Adrenal gland (tissue), 12 donors: ENCODE measurements around the gene INPPL1. TPM values are rescaled to one million over a fixed set of nuclear protein-coding genes. Genes with fewer than 3 reads are reported as not detected.
"Not testable (repeated sequence)": the region's sequence is repeated elsewhere in the genome, so short reads cannot be mapped to it uniquely, and the experiment has no call there.

Source experiments
- DNase-seq, 7 donors: peaks; one replicate each; pipeline ENCODE4 v3.0.0-alpha.2; 2019 to 2020
- H3K27ac ChIP-seq, 5 donors: fragments of 200-600 bp; sonication (generic) in 4 of 5; 1 replicate in 3 of 5; 2 replicates in 2 of 5; pipeline versions ENCODE4 v1.5.1 to v1.8.0; 2016 to 2020; ENCODE audit warnings: mild to moderate bottlenecking in 1 of 5
- H3K27me3 ChIP-seq: fragments of 200-600 bp; 2 replicates; pipeline ENCODE4 v1.8.0; 2021
- H3K36me3 ChIP-seq, 2 donors: fragments of 200-600 bp; replicated peaks in 1 of 2; 1 replicate in 1 of 2; 2 replicates in 1 of 2; pipeline versions ENCODE4 v1.5.1 to v1.8.0; 2018 to 2022
- H3K4me1 ChIP-seq, 2 donors: fragments of 200-600 bp; replicated peaks in 1 of 2; 1 replicate in 1 of 2; 2 replicates in 1 of 2; pipeline versions ENCODE4 v1.5.1 to v1.8.0; 2018 to 2021
- H3K4me3 ChIP-seq, 4 donors: fragments of 200-600 bp; sonication (generic) in 3 of 4; one replicate each; pipeline ENCODE4 v1.5.1; 2016 to 2018
- H3K9me3 ChIP-seq, 3 donors: fragments of 200-600 bp; sonication (generic) in 1 of 3; replicated peaks in 1 of 3; 1 replicate in 2 of 3; 2 replicates in 1 of 3; pipeline versions ENCODE4 v1.5.1 to v1.8.0; 2016 to 2021
- CTCF ChIP-seq, 6 experiments: fragments of 450-650 bp in 4 of 6; fragments of 200-600 bp in 2 of 6; sonication (generic) in 1 of 6; IDR thresholded peaks; 1 replicate in 5 of 6; 2 replicates in 1 of 6; pipeline versions ENCODE4 v1.5.1 to v1.8.0; 2016 to 2021; ENCODE audit warnings: antibody characterized with exemption in 6 of 6, mild to moderate bottlenecking in 2 of 6, moderate library complexity in 1 of 6
- POLR2A ChIP-seq, 2 donors: fragments of 450-650 bp; IDR thresholded peaks; one replicate each; pipeline ENCODE4 v1.6.1; 2017; ENCODE audit warnings: antibody characterized with exemption in 2 of 2, mild to moderate bottlenecking in 2 of 2, moderate library complexity in 1 of 2
- WGBS, 4 donors: extraction: QIAGEN DNeasy Blood & Tissue Kit in 2 of 4; methylation state at CpG; one replicate each; pipeline versions ENCODE4 v1.1.5 to v1.1.7; 2013 to 2017; 5-methylcytosine and 5-hydroxymethylcytosine counted together
- intact Hi-C, 2 donors: fragments of 100-400 bp; cut with DNase I; formaldehyde crosslinking; loops; one replicate each; pipeline versions ENCODE4 v1.14.1 to v1.15.0; 2022 to 2023
- polyA plus RNA-seq, 3 donors: library from polyadenylated mRNA; stranded (reverse); fragments of 200-250 nt in 2 of 3; fragments of 350-450 nt in 1 of 3; fragmentation: Illumina TruSeq in 1 of 3; extraction: RNeasy Lipid Tissue Mini Kit (QIAGEN cat#74804) in 1 of 3; gene quantifications; one replicate each; pipeline ENCODE4 v1.2.3, GENCODE V29; 2013 to 2014
- total RNA-seq, 9 donors: library from RNA; depleted of rRNA in 4 of 9; stranded (reverse); fragments of >200 nt in 4 of 9; fragments of 120-200 nt in 1 of 9; fragmentation: NEBNext Ultra II Directional in 1 of 9; extraction: Animal tissue kit (Norgen Biotek cat#: 25700) in 1 of 9; gene quantifications; one replicate each; pipeline versions ENCODE4 v1.1.0 to v1.2.4, GENCODE V29; 2013 to 2023
- donor health status: healthy with polysubstance abuse.
- donor health status: Bipolar disorder and iron deficiency.
- donor health status: DM: yes; HTN: yes; CAD: no.
- donor health status: DM: no; HTN: no; CAD: no.
- donor health status: DM: no; HTN: no; CAD: no.
- donor health status: DM: yes; HTN: yes; CAD: no.

INPPL1 gene
- total and polyA plus RNA-seq, 12 donors = 45.3 to 395 (median 118) TPM

- intact Hi-C loops = no loop called here
- Histone ChIP-seq H3K27me3 (peaks cover 10% of the 10 kb centered on the region), H3K36me3 (no peaks in the 10 kb centered on the region), H3K4me3 (no peak overlapping the region), H3K4me1 (no peaks in the 10 kb centered on the region), H3K27ac (no peak overlapping the region), H3K9me3 (no peaks in the 10 kb centered on the region)
- no peak for DNase-seq
- TF ChIP-seq POLR2A (IDR thresholded peaks at IDR 0.05) = no peak
- TF ChIP-seq CTCF (IDR thresholded peaks at IDR 0.05) = no peak
Measured at GRCh38 chr11:72265951-72266350, 41.4 kb downstream of the INPPL1 start.

GRCh38 chr11:72266960-72267359 lies 42.4 kb downstream of the INPPL1 start:
- 75 to 87% (median 80%) methylated on average over 5 of the region's 5 CpGs for WGBS, 4 donors
- H3K27ac ChIP-seq, H3K27me3 ChIP-seq, H3K4me3 ChIP-seq, DNase-seq, H3K9me3 ChIP-seq, intact Hi-C loops, H3K4me1 ChIP-seq, H3K36me3 ChIP-seq: not testable (repeated sequence)

- 81 to 90% (median 86%) methylated on average over 2 of the region's 2 CpGs for WGBS, 4 donors
- Histone ChIP-seq H3K4me1 (no peaks in the 10 kb centered on the region), H3K27me3 (peaks cover 9% of the 10 kb centered on the region), H3K36me3 (no peaks in the 10 kb centered on the region), H3K27ac (no peak overlapping the region), H3K9me3 (no peaks in the 10 kb centered on the region), H3K4me3 (no peak overlapping the region)
- TF ChIP-seq POLR2A (IDR thresholded peaks at IDR 0.05) (no peak), CTCF (IDR thresholded peaks at IDR 0.05) (no peak)
- no peak for DNase-seq
- intact Hi-C loops = no loop called here
Measured at GRCh38 chr11:72267956-72268617, 43.5 kb downstream of the INPPL1 start.

GRCh38 chr11:72271980-72272379 lies 47.4 kb downstream of the INPPL1 start:
- no peak for DNase-seq
- TF ChIP-seq POLR2A (IDR thresholded peaks at IDR 0.05) (no peak), CTCF (IDR thresholded peaks at IDR 0.05) (no peak)
- Histone ChIP-seq H3K9me3 (no peaks in the 10 kb centered on the region), H3K36me3 (no peaks in the 10 kb centered on the region), H3K27me3 (peaks cover 9% of the 10 kb centered on the region), H3K27ac (no peak overlapping the region), H3K4me3 (no peak overlapping the region), H3K4me1 (no peaks in the 10 kb centered on the region)
- 70 to 94% (median 87%) methylated on average over 1 of the region's 1 CpG for WGBS, 4 donors
- intact Hi-C loops = no loop called here

- Histone ChIP-seq H3K4me3 (no peak overlapping the region), H3K27ac (no peak overlapping the region), H3K36me3 (no peaks in the 10 kb centered on the region), H3K9me3 (no peaks in the 10 kb centered on the region), H3K4me1 (no peaks in the 10 kb centered on the region), H3K27me3 (peaks cover 7% of the 10 kb centered on the region)
- intact Hi-C loops = no loop called here
- WGBS, 4 donors = 76 to 88% (median 80%) methylated on average over 6 of the region's 6 CpGs
- TF ChIP-seq POLR2A (IDR thresholded peaks at IDR 0.05) (no peak), CTCF (IDR thresholded peaks at IDR 0.05) (no peak)
- no peak for DNase-seq
Measured at GRCh38 chr11:72274435-72274834, 49.9 kb downstream of the INPPL1 start.
